ENCODE measurements around the gene ASTL.

GRCh38 chr2:96089356-96090195 lies 48.7 kb downstream of the ASTL start:
- TF ChIP-seq POLR2A (IDR thresholded peaks at IDR 0.05) (no peak), CTCF (IDR thresholded peaks at IDR 0.05) (no peak), POLR2AphosphoS5 (IDR thresholded peaks at IDR 0.05) (no peak)
